Measurements from ENCODE around the gene LYPD3. TPM values are rescaled to one million over a fixed set of nuclear protein-coding genes. Genes with fewer than 3 reads are reported as not detected.

Gene LYPD3
- total RNA-seq, 1 experiment from 2014 or later: 1.8 TPM

DNA sequence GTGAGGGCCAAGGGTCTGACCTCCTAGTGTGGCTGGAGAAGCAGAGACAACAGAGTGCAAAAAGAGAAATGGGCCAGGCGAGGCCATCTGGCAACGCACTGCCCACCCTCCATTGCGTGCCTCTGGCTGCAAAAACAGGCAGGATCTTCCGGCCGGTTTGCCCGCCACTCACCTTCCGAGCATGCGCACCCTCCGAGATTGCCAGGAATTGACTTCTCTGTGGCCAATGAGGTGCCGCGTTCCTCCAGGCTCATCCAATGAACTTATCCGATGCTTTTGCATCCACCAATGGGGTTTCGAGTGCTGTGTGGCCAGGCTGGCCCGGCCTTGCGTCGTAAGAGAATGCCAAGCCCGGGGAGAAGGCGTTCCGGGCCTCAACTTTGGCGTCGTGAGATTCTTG lies 50.9 kb downstream of the LYPD3 start, which contains the start of gene TEX101:
TSS of gene TEX101 (plus strand) at position 337 of the 400 bp plus-strand sequence. CDS start 1,030 bp downstream, outside the sequence.
- no peak within 1 kb of the TSS for H3T11ph ChIP-seq (ENCODE audit: low read length)
- H2AK5ac ChIP-seq (ENCODE audit: insufficient read length, low read length): no peak within 1 kb of the TSS
- no peak within 1 kb of the TSS for H3K4me3 Mint-ChIP-seq
- no peaks in the 10 kb centered on the region for H3K23me2 ChIP-seq (ENCODE audit: insufficient read length, low read depth, low read length, poor library complexity, severe bottlenecking)
- peaks cover 3% of the 10 kb centered on the region; the same call in 1 of the 2 replicates for H3K4me1 ChIP-seq (ENCODE audit: insufficient read depth, low read length)
- peaks cover 7% of the 10 kb centered on the region for H3K9me3 ChIP-seq (ENCODE audit: control insufficient read depth, low read depth, low read length)
- no peak within 1 kb of the TSS for H2BK5ac ChIP-seq (ENCODE audit: insufficient read length, low read length)
- H3K27ac Mint-ChIP-seq: no peak within 1 kb of the TSS
- no peak within 1 kb of the TSS for H2AFZ ChIP-seq (ENCODE audit: low read length)
- no peak within 1 kb of the TSS for H2BK20ac ChIP-seq (ENCODE audit: low read depth, low read length, poor library complexity, severe bottlenecking)
- H3K18ac ChIP-seq (ENCODE audit: insufficient read length, low read depth, low read length): no peak within 1 kb of the TSS
- H3K27me3 Mint-ChIP-seq (ENCODE audit: low read depth): peaks cover 2% of the 10 kb centered on the region
- no peaks in the 10 kb centered on the region for H3K27me3 ChIP-seq (ENCODE audit: insufficient read depth, low read length)
- H4K20me1 ChIP-seq (ENCODE audit: control insufficient read depth, insufficient read depth, insufficient read length): no peaks in the 10 kb centered on the region
- TF ChIP-seq, protein P1, sequence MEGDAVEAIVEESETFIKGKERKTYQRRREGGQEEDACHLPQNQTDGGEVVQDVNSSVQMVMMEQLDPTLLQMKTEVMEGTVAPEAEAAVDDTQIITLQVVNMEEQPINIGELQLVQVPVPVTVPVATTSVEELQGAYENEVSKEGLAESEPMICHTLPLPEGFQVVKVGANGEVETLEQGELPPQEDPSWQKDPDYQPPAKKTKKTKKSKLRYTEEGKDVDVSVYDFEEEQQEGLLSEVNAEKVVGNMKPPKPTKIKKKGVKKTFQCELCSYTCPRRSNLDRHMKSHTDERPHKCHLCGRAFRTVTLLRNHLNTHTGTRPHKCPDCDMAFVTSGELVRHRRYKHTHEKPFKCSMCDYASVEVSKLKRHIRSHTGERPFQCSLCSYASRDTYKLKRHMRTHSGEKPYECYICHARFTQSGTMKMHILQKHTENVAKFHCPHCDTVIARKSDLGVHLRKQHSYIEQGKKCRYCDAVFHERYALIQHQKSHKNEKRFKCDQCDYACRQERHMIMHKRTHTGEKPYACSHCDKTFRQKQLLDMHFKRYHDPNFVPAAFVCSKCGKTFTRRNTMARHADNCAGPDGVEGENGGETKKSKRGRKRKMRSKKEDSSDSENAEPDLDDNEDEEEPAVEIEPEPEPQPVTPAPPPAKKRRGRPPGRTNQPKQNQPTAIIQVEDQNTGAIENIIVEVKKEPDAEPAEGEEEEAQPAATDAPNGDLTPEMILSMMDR (conservative IDR thresholded peaks at IDR 0.05): no peak
- H3K79me2 ChIP-seq (ENCODE audit: insufficient read depth, low read length): no peaks in the 10 kb centered on the region
- H3K36me3 Mint-ChIP-seq (ENCODE audit: insufficient read depth in 1 of 3, low read depth in 3 of 3): peaks cover 10 to 28% (median 11%) of the 10 kb centered on the region in 3 experiments
- H4K91ac ChIP-seq (ENCODE audit: insufficient read length, low read depth, low read length): no peak within 1 kb of the TSS
- H3K23ac ChIP-seq (ENCODE audit: insufficient read length, low read depth, low read length): no peak within 1 kb of the TSS
- peaks cover 40 to 65% of the 10 kb centered on the region in 2 experiments for H3K9me3 Mint-ChIP-seq
- H3K4me2 ChIP-seq (ENCODE audit: insufficient read depth, insufficient read length, low read length): no peak within 1 kb of the TSS
- H3K79me1 ChIP-seq (ENCODE audit: insufficient read depth, low read depth, low read length, poor library complexity, severe bottlenecking): no peaks in the 10 kb centered on the region
- no CpG with 5 or more reads among the region's 21 CpGs for WGBS (ENCODE audit: extremely low coverage, insufficient read length, low lambda C conversion rate)
- H3K4me1 Mint-ChIP-seq: no peaks in the 10 kb centered on the region
- H4K8ac ChIP-seq (replicated peaks; ENCODE audit: insufficient read length, low read depth, low read length): no peak within 1 kb of the TSS
- DNase-seq: no peak
- no peak within 1 kb of the TSS for H2BK120ac ChIP-seq (ENCODE audit: low read depth, low read length, poor library complexity, severe bottlenecking)
- no peak within 1 kb of the TSS for H3K56ac ChIP-seq (ENCODE audit: insufficient read length, low read depth, low read length)
- no peak within 1 kb of the TSS for H2BK15ac ChIP-seq (ENCODE audit: low read depth, low read length)
- H3K27ac ChIP-seq (ENCODE audit: insufficient read length, low read depth, low read length): no peak within 1 kb of the TSS
- no peak within 1 kb of the TSS for H4K5ac ChIP-seq (ENCODE audit: insufficient read length, low read depth, low read length)
- no peak within 1 kb of the TSS for H3K9ac ChIP-seq (ENCODE audit: extremely low read depth, insufficient read length, low read length)
- no peak within 1 kb of the TSS for H2BK12ac ChIP-seq (ENCODE audit: insufficient read length, low read depth, low read length)
- H3K14ac ChIP-seq (ENCODE audit: insufficient read depth, low read length): no peak within 1 kb of the TSS
- H3K4ac ChIP-seq (ENCODE audit: low read depth, low read length): no peak within 1 kb of the TSS

All from H9 (cell line).